Measurements from ENCODE around the gene HSD3B2.

HSD3B2 gene

DNA sequence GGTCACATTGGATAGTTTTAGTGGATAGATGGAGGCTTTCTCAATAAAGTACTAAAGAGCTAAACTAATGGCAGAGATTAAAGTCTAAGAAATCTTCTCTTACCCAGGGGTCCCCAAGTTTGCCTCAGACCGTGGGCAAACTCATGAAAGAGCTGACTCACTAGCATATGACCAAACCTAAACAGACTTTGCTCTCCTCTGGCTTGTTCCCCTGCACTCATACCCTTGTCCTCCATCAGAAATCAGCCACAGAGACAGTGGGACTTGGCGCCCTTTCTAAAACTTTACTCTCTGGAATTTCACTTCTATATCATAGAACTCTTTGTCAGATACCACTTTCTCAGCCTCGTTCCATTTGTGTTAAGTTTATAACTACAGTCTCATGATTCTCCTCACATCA, 17.0 kb upstream of the HSD3B2 start:
- DNase-seq (ENCODE audit: low spot score), result no peak

DNA sequence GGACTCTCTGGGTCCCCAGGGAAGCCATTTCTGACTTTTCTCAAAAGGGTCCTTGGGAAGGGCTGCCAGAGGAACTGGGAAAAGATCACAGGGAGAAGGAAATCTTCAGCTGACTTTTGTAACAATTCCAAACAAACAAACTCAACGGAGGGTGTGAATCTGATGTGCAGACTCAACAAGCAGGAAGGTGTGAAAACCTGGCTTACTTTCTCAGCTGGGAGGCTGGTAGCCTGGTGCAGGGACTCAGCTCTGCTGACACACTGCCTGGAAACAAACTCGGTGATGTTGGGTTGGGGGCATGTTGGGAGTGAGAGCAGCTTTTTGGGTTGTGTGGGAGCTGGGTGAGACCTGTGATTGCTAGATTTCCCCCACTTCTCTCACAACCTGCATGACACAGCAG, 10.2 kb upstream of the HSD3B2 start:
- no peak for DNase-seq (ENCODE audit: low spot score)

DNA sequence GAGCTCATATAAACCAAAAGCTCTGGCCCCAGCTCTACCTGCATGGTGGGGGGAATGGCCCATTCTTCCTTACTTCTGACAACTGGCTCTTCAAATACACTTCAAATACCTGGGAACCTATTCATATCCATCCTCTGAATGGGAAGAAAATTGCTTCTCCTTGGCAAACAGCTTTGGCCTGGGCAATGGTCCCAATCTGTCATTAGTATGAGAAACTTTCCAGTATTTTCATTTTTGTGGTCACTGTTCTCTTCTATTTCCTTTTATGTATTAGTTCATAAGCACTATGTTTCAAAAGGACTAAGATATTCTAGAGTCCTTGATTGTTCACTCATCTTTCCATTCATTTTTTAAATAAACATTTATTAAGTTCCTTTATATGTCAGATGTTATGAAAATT, 5.2 kb upstream of the HSD3B2 start:
- DNase-seq (ENCODE audit: low spot score), result no peak

DNA sequence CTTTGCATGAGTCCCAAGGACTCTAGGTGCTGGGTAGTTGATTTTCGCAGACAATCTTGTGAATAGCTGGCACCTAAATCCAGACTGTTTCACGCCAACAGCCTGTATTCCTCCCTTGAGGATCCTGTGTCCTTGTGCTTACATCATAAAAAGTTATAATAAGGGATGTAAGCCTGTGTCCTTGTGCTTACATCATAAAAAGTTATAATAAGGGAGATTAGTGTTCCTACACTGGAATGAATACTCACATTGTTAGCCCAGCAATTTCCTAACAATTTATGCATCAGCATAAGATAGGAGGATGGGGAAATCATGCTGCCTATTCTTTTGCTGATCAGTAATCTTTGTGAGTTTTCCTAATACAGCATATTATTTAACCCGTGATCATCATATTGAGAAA, 4.0 kb upstream of the HSD3B2 start:
- no peak for DNase-seq (ENCODE audit: low spot score)

DNA sequence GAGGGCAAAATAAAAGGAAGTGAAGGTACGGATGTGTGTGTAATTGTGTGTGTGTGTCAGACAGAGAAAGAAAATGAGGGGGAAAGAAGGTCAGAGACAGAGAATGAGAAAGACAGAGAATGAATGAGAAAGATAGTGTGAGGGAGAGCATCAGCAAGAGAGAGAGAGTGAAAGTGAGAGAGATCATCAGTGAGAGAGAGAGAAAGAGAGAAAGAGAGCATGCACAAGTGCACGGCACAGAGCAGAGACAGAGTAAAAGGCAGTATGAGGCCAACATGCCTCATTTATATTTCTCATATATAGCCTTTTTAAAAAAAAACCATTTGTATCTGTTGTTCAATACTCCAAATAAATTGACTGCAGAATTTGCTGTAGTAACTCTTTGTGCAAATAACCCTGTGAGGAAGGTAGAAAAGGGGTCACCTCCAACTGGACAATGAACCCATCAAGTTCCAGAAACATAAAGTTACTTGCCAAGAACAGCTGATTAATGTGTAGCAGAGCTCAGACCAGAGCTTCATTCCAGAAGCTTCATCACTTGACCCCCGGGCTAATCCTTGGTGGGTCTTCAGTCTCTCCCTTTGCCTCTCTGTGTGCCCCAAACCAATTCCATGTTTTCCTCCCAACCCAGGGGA, 1.2 kb downstream of the HSD3B2 start:
- no peak for DNase-seq (ENCODE audit: low spot score)

DNA sequence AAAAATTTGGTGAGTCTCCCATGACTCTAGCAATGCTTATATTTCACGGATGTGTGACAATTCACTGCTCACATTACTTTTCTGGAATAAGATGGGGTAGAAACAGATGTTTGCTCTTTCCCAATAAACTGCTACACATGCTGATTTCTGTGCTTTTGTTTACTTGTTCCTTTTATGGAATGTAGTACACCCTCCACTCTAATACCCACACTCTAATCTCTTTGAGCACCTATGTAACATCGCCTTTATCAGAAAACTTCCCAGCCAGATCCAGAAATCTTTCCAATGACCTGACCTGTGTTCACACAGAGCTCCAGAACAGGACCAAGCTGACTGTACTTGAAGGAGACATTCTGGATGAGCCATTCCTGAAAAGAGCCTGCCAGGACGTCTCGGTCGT, 4.2 kb downstream of the HSD3B2 start:
- DNase-seq (ENCODE audit: low spot score), result no peak

DNA sequence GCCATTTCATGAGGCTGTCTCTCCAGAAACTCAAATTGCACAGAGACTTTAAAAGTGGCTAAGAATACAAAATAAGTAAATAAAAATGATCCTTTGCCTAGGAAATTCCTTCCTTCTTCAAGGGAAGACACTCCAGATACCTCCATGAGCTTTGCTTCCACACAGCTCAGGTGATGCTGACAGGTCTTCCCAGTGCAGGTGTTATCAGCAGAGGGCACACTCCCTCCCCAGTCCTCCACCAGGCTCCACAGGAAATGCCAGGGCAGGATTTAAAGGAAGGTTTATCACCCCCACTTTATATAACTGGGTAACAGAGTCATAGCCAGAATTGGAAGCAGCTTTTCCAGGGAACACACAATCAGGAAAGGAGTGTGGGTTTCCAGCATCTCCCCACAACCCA, 5.7 kb downstream of the HSD3B2 start:
- DNase-seq (ENCODE audit: low spot score), result no peak

DNA sequence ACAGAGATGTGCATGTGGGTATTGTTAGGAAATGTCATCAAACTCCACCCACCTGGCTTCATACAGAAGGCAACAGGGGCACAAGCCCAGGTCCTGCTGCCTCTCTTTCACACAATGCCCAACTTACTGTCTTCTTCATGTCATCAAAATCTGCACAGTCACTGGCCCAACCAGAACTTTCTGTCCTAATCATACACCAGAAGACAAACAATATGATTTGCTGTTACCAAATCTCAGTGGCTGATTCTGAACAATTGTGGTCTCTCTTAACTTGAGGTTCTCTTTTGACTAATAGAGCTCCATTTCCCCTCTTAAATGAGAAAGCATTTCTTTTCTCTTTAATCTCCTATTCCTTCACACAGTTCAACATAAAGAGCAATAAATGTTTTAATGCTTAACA, 7.7 kb downstream of the HSD3B2 start:
- DNase-seq (ENCODE audit: low spot score), result no peak

DNA sequence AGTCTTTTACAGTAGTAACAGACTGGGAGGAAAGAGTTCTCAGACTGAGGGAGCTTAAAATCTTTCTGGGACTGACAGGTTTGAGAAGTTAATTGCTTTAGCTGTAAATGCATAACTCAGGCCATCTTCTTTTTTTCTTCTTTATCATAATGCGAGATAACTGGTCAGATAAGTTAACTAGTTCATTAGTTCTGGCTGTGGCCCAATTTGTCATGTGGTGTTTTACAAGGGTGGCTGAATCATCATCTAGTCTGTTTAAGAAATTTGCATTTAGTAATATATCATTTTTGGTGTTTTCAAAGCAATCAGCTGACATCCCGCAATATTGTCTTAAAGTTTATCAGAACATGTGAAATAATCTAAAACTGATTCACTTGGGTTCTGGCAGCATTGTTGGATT, 14.0 kb downstream of the HSD3B2 start:
- DNase-seq (ENCODE audit: low spot score), result no peak

DNA sequence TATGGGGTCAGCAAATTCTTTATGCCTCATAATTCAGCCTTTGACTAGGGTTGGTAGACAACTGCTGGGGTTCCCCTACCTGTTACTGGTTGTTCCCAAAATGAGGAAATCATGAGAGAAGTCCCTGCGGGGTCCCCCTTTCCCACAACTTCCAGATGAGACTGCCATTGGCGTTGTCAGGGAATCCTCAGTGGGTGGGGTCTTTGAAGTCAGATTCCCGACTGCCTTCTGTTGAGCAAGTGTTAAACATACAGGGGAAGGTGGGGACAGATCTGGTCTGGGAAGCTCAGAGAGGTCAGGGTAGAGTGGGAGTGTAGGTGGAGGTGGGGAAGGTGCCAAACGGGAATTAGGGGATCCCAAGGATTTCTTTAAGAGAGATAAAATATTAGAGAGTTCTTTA, 14.7 kb downstream of the HSD3B2 start:
- DNase-seq (ENCODE audit: low spot score), result no peak

DNA sequence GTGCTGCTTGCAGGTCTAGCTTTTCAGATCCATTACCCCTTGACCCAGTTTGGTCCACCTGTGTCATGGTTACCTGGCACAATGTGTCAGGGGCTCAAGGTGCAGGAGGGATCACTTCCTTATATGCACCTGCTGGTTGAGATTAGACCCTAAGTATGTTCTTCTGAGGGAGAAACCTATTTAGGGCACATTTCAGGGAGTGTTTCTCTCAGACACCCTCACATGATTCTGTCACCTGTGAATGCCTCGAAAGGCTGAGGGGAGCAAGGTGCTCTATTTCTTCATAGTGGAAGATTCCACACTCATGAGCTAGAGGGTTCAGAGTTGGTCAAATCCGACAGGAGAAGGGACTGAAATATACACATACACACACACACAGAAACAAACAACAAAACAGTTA, 15.5 kb downstream of the HSD3B2 start:
- no peak for DNase-seq (ENCODE audit: low spot score)

DNA sequence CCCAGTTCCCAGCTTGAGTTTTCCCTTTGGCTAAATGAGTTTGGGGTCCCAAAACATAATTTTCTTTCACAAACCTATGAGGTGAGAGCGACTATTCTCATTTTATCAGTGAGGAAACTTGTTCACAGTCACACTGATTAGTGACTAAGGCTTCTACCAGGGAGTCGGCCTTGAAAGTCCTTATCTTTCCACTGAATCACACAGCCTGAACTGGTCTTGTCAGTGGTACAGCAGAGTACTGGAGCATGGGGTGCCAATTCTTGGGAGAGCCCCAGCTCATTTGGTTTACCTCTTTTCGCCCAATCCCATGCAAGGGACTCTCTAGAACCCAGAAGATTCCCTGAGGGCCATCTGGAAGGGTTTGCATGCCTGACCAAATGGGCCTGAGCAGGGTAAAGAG, 16.9 kb downstream of the HSD3B2 start:
- DNase-seq (ENCODE audit: low spot score), result no peak

DNA sequence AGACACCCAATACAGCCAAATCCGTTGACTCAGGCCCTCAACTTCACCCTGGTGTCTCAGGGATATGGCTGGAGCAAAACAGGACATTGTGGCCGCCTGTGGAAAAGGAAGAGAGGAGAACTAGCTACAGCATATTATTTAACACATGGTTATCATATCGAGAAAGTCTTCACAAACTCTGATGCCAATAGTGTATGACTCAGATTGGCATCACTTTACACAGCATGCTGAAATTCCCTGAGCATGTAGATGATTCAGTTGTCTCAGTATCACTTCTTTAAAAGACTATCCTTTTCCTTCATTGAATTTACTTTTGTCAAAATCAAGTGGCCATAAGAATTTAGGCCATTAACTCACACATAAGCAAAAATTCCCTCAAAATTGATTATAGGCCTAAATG, 20.1 kb downstream of the HSD3B2 start:
- no peak for DNase-seq (ENCODE audit: low spot score)

DNA sequence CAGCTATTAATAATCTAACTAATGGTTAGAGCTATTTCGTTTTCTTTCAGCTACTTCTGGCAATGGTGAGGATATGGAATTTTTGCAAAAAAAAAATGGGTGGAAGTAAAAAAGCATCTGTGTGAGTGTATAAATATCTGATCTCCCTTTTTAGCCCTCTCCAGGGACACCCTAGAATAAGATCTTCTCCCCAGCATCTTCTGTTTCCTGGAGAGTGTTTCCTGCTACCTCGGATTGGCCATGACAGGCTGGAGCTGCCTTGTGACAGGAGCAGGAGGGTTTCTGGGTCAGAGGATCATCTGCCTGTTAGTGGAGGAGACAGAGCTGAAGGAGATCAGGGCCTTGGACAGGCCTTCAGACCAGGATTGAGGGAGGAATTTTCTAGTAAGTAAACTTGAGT, 23.8 kb downstream of the HSD3B2 start:
- no peak for DNase-seq (ENCODE audit: low spot score)

DNA sequence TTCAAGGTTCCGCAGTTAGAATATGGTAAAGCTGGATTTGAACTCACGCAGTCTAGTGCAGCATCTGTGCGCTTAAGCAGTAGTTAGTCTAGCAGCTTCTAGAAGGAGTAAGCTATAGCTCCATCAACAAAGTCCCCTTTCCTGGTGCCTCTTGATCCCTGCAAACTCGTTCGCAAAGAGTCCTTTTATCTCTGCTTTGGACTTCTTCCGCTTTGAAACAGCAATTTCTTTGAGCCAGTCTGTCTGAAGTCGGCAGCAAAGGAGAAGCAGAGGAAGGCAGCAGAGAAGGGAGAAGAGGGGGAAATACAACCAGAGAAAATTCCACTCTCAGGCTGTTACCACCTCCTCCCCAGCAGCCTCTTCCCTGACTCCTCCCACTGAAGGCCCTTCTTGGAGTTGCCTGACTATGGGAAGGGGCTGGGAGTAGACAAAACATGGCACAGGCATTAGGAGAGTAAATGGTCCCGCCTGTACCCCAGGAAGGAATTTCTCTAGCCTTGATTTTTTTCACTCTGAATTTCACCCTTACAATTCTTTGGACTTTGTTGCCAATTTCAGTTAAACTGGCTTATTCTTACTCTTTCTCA, 25.9 kb downstream of the HSD3B2 start:
- DNase-seq (ENCODE audit: low spot score), result no peak

DNA sequence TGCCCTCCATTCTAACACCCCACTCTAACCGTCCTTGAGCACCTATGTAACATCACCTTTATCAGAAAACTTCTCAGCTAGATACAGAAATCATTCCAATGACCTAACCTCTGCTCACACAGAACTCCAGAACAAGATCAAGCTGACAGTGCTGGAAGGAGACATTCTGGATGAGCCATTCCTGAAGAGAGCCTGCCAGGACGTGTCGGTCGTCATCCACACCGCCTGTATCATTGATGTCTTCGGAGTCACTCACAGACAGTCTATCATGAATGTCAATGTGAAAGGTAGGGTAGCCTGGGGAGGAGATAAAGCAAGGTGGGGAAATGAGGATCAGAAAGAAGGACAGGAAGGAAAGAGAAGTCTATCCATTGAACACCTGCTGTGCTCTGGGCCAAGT, 27.8 kb downstream of the HSD3B2 start:
- DNase-seq (ENCODE audit: low spot score), result no peak

DNA sequence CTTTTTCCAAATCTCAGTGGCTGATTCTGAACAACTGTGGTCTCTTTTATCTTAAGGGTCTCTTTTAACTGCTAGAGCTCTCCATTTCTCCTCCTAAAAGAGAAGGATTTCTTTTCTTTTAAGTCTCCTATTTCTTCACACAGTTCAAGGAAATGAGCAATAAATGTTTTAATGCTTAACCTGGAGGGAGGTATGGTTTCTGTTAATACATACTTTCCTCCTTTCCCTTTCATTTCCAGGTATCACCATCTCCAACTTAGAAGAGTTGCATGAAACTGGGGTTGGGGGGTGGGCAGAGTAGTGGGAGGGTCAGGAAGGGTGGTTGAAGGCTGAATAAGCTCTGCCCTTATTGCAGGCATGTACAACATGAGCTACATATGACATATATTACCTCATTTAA, 31.4 kb downstream of the HSD3B2 start:
- no peak for DNase-seq (ENCODE audit: low spot score)

DNA sequence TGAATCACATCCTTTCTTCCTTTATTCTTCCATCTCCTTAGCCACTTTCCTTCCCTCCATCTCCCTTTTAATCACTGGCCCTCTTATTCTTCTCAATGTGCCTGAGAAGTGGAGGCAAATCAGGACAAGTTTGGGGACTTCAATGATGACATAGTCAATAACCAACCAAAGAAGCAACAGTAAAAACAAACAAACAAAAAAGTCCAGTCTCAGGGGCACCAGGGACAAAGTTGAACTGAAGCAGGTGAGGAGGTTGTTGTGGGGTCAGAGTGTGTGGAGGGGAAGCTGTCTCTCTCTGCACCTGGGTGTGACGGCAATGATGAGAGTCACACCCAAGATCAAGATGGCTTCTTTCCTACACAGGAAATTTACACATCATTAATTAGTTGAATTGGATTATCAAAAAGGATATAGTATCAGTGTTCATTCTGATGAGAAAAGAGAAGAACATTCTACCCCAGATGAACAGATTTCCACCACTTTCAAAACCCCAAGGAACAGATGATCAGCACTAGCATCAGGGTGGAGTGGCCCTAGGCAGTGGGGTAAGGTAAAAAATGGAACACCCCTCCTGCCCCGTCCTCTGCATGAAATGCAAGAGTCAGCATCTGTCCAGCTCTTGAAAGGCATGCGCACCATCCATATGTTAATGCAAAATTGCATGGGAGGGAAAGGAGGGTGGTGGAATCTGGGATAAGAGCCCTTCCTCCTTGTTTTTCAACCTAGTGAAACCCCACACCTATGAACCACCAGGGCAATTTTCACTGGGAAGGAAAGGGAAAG, 32.6 kb downstream of the HSD3B2 start:
- DNase-seq (ENCODE audit: low spot score), result no peak

DNA sequence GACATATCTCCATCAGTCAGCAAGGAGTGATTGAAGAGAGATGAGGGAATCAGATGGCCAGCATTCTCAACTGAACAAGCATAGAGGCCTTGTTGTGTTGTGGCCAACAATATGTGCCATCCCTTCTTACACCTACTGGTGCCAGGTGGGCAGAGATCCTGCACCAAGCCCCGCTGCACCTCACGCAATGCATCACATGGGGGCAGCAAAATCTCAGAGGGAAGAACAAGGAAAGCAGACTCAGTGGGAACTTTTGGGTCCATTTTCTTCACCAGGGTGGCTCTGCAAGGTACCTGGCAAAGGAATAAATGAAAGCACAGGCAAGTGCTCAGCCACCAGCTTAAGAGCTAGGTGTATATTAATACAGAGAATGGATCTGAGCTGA, 33.2 kb downstream of the HSD3B2 start:
- DNase-seq (ENCODE audit: low spot score), result no peak

DNA sequence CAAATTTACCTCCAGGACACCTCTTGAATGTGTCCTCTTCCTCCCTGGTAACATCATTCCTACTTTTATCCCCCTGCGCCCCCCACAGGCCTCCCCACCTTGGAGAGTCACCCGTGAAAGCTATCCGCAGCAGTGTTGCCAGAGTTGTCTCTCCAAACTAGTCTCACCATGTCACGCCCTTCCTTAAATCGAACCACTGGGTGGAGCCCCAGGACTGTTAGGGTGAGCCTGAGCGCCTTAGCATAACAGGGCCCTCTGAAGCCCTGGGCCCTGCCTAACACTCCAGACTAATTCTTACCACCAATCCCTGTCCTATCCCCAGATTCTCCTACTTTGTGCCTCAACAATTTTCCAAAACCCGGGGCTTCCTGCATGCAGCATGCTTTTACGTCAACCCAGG, 35.0 kb downstream of the HSD3B2 start:
- no peak for DNase-seq (ENCODE audit: low spot score)

DNA sequence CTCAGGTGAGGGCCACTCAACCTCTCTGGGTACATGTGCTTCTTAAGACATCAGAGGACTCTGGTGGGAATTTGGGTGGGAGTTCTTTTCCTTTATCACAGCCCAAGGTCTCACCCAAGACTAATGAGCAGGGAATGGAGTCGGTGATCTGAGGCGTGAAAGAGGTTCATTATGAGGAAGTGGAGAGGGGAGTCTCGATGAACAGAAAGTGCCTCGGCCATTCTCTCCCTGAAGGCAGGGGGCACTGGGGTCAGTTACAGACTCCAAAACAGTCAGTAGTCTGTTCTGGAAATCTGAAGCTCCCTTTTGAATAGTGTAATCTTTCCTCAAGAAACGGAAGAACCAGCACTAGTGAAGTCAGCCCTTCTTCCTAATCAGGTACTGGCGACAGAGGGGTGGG, 36.2 kb downstream of the HSD3B2 start:
- no peak for DNase-seq (ENCODE audit: low spot score)

DNA sequence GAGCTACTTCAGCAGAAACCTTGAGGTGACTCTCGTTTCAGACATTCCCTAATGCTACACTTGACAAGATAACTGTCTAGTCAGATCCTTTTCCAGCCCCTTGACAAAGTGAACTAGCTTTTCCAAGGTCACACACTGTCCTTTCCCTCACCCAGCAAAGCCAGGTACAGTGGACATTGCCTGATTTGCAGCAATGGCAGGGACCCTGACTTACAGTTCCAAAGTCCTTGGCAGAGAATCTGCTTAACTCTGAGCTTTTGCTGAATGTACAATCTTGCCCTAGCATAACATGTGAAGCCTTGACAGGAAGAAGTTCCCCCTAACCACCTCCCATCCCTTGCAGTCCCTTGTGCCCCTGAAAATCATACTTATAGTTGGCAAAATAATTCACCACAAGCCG, 37.1 kb downstream of the HSD3B2 start:
- DNase-seq (ENCODE audit: low spot score), result no peak

DNA sequence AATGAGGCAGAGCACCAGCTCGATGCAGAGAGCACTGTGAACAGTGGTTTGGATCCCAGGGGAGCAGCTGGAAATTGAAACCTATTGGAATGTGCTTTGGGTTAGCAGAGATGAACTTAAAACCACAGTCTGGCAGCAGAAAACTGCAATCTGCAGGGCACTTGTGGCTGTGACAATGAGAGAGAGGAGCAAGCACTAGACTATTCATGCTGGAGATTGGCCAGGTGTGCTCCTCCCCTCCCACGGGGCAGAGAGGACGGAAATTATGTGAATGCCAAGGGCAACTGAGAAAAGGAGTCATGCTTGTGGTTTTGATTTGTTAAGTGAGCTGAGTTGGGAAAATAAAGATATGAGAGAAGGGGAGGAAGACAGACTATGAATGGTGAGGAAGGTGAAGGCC, 38.1 kb downstream of the HSD3B2 start:
- no peak for DNase-seq (ENCODE audit: low spot score)

DNA sequence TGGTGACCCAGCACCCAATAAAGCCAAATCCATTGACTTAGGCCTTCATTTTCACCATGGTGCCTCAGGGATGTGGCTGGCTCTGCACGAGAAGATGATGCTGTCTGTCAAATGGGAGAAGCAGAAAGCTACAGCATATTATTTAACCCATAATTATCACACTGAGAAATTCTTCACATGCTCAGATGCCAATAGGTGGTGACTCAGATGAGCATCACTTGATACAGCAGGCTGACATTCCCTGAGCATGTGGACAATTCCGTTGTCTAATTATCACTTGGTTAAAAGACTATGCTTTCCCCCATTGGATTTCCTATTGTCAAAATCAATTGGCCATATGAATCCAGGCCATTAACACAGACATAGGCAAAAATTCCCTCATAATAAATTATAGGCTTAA, 48.0 kb downstream of the HSD3B2 start:
- DNase-seq (ENCODE audit: low spot score), result no peak
